GM12878 (cell line): Measurements from ENCODE around the gene MT3. TPM values are rescaled to one million over a fixed set of nuclear protein-coding genes. Genes with fewer than 3 reads are reported as not detected.

Experiments
- DPF2 ChIP-seq: fragments of 450-650 bp; IDR thresholded peaks from 2 replicates; pipeline ENCODE4 v1.6.1; 2017; ENCODE audit warnings: mild to moderate bottlenecking
- EED ChIP-seq: sonication (generic); IDR thresholded peaks from 2 replicates; pipeline ENCODE4 v1.6.1; 2016; ENCODE audit warnings: antibody characterized with exemption, low read depth
- ESRRA ChIP-seq: IDR thresholded peaks from 2 replicates; pipeline ENCODE4 v1.6.1; 2012; ENCODE audit warnings: mild to moderate bottlenecking, low read length, improper control_type of control experiment
- FOXK2 ChIP-seq: fragments of 450-650 bp; IDR thresholded peaks from 2 replicates; pipeline ENCODE4 v1.6.1; 2017; ENCODE audit warnings: mild to moderate bottlenecking, moderate library complexity
- GATAD2B ChIP-seq: fragments of 450-650 bp; conservative IDR thresholded peaks from 2 replicates; pipeline ENCODE4 v1.6.1; 2017; ENCODE audit warnings: low read depth, mild to moderate bottlenecking, moderate library complexity
- IKZF1 ChIP-seq: fragments of 450-650 bp; conservative IDR thresholded peaks from 2 replicates; pipeline ENCODE4 v1.6.1; 2017; ENCODE audit warnings: antibody characterized with exemption, mild to moderate bottlenecking
- IKZF2 ChIP-seq, 2 experiments: fragments of 450-650 bp; IDR thresholded peaks; 2 replicates each; pipeline ENCODE4 v1.6.1; 2017; ENCODE audit warnings: mild to moderate bottlenecking in 2 of 2, moderate library complexity in 2 of 2
- MXI1 ChIP-seq: fragments of 150-350 bp; IDR thresholded peaks from 2 replicates; pipeline ENCODE4 v1.6.1; 2011; ENCODE audit warnings: low read depth, mild to moderate bottlenecking, inconsistent platforms, low read length, improper control_type of control experiment
- POLR2A ChIP-seq: IDR thresholded peaks from 2 replicates; pipeline ENCODE4 v1.6.1; 2011; ENCODE audit warnings: low read depth, mild to moderate bottlenecking, low read length
- POLR2AphosphoS2 ChIP-seq: IDR thresholded peaks from 2 replicates; pipeline ENCODE4 v1.6.1; 2011; ENCODE audit warnings: low read depth, mild to moderate bottlenecking, low read length, improper control_type of control experiment, moderate library complexity
- POLR2AphosphoS5 ChIP-seq: IDR thresholded peaks from 2 replicates; pipeline ENCODE4 v1.6.1; 2011; ENCODE audit warnings: mild to moderate bottlenecking, low read length, inconsistent platforms
- RUNX3 ChIP-seq: IDR thresholded peaks from 2 replicates; pipeline ENCODE4 v1.6.1; 2012; ENCODE audit warnings: low read length, inconsistent platforms
- SPI1 ChIP-seq: IDR thresholded peaks from 2 replicates; pipeline ENCODE4 v1.6.1; 2011; ENCODE audit warnings: low read depth, mild to moderate bottlenecking, low read length, moderate library complexity, borderline replicate concordance; ENCODE audit not compliant: insufficient read depth
- TCF3 ChIP-seq: IDR thresholded peaks from 2 replicates; pipeline ENCODE4 v1.6.1; 2012; ENCODE audit warnings: low read depth, mild to moderate bottlenecking, low read length, borderline replicate concordance; ENCODE audit not compliant: insufficient read depth
- ZNF207 ChIP-seq: fragments of 450-650 bp; IDR thresholded peaks from 2 replicates; pipeline ENCODE4 v1.6.1; 2014; ENCODE audit warnings: antibody characterized with exemption, mild to moderate bottlenecking, borderline replicate concordance
- polyA plus RNA-seq, 11 experiments: library from polyadenylated mRNA; depleted of rRNA in 4 of 11; unstranded in 6 of 11; stranded (reverse) in 5 of 11; fragments of >200 nt; fragmentation: Nextera tagmentation in 4 of 11; fragmentation: Illumina TruSeq in 1 of 11; extraction: Ambion mirVana in 4 of 11; extraction: Trizol in 1 of 11; gene quantifications; 1 replicate in 1 of 11; 2 replicates in 10 of 11; pipeline versions ENCODE4 v1.2.1 to v1.2.3, GENCODE V29; 2011 to 2016; ENCODE audit warnings: inconsistent platforms in 2 of 11, missing spikeins in 2 of 11, low read depth in 1 of 11
- total RNA-seq, 4 experiments: library from RNA; depleted of rRNA in 3 of 4; stranded (reverse); fragments of >200 nt in 3 of 4; fragmentation: Illumina TruSeq in 1 of 4; extraction: Trizol in 1 of 4; gene quantifications; 2 replicates each; pipeline versions ENCODE4 v1.2.1 to v1.2.3, GENCODE V29; 2013 to 2021
- TF ChIP-seq, protein P1 (sequence below): fragments of 150-350 bp; IDR thresholded peaks from 2 replicates; pipeline ENCODE4 v1.6.1; 2016; ENCODE audit warnings: low read depth, low read length
- TF ChIP-seq, protein P2 (sequence below): fragments of 450-650 bp; IDR thresholded peaks from 2 replicates; pipeline ENCODE4 v1.6.1; 2016; ENCODE audit warnings: mild to moderate bottlenecking
- TF ChIP-seq, protein P3 (sequence below): fragments of 450-650 bp; IDR thresholded peaks from 2 replicates; pipeline ENCODE4 v1.6.1; 2017; ENCODE audit warnings: mild to moderate bottlenecking, moderate library complexity
- TF ChIP-seq, protein P4 (sequence below): IDR thresholded peaks from 2 replicates; pipeline ENCODE4 v1.6.1; 2012; ENCODE audit warnings: low read depth, low read length, improper control_type of control experiment

Gene MT3
- total and polyA plus RNA-seq, 10 of the 15 experiments (the other 5 are each of a cell fraction or from before 2014, with no cell fraction given), result 0.41 TPM; not detected in 9

DNA sequence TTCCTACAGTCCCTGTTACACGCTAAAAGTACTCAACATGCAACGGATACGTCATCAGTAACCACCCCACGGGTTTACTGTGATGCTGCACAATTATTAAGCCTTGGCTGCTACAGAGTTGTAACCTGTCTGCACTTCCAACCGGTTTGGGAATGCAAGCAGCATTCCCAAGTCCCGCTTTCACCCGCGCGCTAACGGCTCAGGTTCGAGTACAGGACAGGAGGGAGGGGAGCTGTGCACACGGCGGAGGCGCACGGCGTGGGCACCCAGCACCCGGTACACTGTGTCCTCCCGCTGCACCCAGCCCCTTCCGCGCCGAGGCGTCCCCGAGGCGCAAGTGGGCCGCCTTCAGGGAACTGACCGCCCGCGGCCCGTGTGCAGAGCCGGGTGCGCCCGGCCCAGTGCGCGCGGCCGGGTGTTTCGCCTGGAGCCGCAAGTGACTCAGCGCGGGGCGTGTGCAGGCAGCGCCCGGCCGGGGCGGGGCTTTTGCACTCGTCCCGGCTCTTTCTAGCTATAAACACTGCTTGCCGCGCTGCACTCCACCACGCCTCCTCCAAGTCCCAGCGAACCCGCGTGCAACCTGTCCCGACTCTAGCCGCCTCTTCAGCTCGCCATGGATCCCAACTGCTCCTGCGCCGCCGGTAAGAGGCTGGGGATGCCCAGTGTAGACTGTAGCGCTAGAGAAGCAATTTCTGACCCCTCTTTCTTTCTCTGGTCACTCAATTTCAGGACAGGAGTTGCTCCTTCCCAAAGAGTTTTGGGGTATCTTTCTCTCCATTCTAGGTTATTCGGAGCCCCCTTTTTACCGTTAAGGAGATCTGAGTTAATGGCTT lies 18.9 kb downstream of the MT3 start, which contains the start of gene MT2A (continued):
- peak; percentile 82 for TF ChIP-seq IKZF1
- TF ChIP-seq, protein P1, sequence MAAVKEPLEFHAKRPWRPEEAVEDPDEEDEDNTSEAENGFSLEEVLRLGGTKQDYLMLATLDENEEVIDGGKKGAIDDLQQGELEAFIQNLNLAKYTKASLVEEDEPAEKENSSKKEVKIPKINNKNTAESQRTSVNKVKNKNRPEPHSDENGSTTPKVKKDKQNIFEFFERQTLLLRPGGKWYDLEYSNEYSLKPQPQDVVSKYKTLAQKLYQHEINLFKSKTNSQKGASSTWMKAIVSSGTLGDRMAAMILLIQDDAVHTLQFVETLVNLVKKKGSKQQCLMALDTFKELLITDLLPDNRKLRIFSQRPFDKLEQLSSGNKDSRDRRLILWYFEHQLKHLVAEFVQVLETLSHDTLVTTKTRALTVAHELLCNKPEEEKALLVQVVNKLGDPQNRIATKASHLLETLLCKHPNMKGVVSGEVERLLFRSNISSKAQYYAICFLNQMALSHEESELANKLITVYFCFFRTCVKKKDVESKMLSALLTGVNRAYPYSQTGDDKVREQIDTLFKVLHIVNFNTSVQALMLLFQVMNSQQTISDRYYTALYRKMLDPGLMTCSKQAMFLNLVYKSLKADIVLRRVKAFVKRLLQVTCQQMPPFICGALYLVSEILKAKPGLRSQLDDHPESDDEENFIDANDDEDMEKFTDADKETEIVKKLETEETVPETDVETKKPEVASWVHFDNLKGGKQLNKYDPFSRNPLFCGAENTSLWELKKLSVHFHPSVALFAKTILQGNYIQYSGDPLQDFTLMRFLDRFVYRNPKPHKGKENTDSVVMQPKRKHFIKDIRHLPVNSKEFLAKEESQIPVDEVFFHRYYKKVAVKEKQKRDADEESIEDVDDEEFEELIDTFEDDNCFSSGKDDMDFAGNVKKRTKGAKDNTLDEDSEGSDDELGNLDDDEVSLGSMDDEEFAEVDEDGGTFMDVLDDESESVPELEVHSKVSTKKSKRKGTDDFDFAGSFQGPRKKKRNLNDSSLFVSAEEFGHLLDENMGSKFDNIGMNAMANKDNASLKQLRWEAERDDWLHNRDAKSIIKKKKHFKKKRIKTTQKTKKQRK, result no peak
- TF ChIP-seq MXI1, result peak; percentile 51; the same call in 1 of the 2 replicates
- TF ChIP-seq, protein P2, sequence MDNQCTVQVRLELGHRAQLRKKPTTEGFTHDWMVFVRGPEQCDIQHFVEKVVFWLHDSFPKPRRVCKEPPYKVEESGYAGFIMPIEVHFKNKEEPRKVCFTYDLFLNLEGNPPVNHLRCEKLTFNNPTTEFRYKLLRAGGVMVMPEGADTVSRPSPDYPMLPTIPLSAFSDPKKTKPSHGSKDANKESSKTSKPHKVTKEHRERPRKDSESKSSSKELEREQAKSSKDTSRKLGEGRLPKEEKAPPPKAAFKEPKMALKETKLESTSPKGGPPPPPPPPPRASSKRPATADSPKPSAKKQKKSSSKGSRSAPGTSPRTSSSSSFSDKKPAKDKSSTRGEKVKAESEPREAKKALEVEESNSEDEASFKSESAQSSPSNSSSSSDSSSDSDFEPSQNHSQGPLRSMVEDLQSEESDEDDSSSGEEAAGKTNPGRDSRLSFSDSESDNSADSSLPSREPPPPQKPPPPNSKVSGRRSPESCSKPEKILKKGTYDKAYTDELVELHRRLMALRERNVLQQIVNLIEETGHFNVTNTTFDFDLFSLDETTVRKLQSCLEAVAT, result 0 out of 2 replicates have a peak, but pooled peaks have one; percentile 37
- TF ChIP-seq GATAD2B, result peak; percentile 79
- TF ChIP-seq POLR2AphosphoS2, result no peak
- TF ChIP-seq POLR2A, result peak; percentile 67
- TF ChIP-seq ZNF207, result peak; percentile 78; the same call in 1 of the 2 replicates
- TF ChIP-seq TCF3, result 0 out of 2 replicates have a peak, but pooled peaks have one; percentile 18
- TF ChIP-seq DPF2, result peak; percentile 81
- TF ChIP-seq FOXK2, result peak; percentile 28; the same call in 1 of the 2 replicates
- TF ChIP-seq SPI1, result peak; percentile 2; the same call in 1 of the 2 replicates
- TF ChIP-seq EED, result 0 out of 2 replicates have a peak, but pooled peaks have one; percentile 11
- peak; percentile 46; the same call in 1 of the 2 replicates for TF ChIP-seq RUNX3
- TF ChIP-seq IKZF2 (IDR thresholded peaks at IDR 0.05), result peak; percentile 33 to 34; a peak in 2 of 4 replicates
- peak; percentile 67; the same call in 1 of the 2 replicates for TF ChIP-seq ESRRA
- TF ChIP-seq, protein P3, sequence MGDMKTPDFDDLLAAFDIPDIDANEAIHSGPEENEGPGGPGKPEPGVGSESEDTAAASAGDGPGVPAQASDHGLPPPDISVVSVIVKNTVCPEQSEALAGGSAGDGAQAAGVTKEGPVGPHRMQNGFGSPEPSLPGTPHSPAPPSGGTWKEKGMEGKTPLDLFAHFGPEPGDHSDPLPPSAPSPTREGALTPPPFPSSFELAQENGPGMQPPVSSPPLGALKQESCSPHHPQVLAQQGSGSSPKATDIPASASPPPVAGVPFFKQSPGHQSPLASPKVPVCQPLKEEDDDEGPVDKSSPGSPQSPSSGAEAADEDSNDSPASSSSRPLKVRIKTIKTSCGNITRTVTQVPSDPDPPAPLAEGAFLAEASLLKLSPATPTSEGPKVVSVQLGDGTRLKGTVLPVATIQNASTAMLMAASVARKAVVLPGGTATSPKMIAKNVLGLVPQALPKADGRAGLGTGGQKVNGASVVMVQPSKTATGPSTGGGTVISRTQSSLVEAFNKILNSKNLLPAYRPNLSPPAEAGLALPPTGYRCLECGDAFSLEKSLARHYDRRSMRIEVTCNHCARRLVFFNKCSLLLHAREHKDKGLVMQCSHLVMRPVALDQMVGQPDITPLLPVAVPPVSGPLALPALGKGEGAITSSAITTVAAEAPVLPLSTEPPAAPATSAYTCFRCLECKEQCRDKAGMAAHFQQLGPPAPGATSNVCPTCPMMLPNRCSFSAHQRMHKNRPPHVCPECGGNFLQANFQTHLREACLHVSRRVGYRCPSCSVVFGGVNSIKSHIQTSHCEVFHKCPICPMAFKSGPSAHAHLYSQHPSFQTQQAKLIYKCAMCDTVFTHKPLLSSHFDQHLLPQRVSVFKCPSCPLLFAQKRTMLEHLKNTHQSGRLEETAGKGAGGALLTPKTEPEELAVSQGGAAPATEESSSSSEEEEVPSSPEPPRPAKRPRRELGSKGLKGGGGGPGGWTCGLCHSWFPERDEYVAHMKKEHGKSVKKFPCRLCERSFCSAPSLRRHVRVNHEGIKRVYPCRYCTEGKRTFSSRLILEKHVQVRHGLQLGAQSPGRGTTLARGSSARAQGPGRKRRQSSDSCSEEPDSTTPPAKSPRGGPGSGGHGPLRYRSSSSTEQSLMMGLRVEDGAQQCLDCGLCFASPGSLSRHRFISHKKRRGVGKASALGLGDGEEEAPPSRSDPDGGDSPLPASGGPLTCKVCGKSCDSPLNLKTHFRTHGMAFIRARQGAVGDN, result peak; percentile 54; the same call in 1 of the 2 replicates
- TF ChIP-seq, protein P4, sequence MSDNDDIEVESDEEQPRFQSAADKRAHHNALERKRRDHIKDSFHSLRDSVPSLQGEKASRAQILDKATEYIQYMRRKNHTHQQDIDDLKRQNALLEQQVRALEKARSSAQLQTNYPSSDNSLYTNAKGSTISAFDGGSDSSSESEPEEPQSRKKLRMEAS, result peak; percentile 77; the same call in 1 of the 2 replicates
- peak; percentile 78 for TF ChIP-seq POLR2AphosphoS5
